ENCODE data around the gene MARCHF10. TPM values are rescaled to one million over a fixed set of nuclear protein-coding genes. Genes with fewer than 3 reads are reported as not detected.

Gene MARCHF10
- total and polyA plus RNA-seq, 2 of the 4 experiments (the other 2 are of a cell fraction): 0.18 to 0.74 TPM

DNA sequence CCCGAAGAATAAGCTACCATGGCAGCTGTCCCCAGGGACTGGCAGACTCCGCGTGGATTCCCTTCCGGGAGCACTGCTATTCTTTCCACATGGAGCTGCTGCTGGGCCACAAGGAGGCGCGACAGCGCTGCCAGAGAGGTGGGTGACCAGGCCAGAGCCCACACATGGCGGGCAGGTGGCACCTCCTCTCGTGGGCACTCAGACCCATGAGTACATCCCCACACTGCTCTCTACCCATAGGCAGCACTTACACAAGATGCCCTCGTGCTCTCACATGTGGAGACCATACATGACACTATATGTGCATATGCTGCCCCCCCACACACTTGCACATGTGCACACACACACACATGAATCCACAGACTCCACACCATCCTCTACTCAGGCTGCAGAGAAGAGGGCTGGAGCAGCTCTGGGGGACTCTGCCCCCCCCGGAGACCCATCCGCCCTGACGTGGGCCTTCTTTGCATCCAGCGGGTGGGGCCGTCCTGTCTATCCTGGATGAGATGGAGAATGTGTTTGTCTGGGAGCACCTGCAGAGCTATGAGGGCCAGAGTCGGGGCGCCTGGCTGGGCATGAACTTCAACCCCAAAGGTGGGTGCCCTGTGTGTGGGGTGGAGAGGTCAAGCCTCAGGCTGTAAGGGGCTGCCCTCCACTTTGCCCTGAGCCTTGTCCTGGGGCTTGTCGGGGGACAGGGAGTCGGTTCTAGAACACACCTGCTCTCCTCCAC is 117.8 kb downstream of the MARCHF10 start:
- TF ChIP-seq, protein P1, sequence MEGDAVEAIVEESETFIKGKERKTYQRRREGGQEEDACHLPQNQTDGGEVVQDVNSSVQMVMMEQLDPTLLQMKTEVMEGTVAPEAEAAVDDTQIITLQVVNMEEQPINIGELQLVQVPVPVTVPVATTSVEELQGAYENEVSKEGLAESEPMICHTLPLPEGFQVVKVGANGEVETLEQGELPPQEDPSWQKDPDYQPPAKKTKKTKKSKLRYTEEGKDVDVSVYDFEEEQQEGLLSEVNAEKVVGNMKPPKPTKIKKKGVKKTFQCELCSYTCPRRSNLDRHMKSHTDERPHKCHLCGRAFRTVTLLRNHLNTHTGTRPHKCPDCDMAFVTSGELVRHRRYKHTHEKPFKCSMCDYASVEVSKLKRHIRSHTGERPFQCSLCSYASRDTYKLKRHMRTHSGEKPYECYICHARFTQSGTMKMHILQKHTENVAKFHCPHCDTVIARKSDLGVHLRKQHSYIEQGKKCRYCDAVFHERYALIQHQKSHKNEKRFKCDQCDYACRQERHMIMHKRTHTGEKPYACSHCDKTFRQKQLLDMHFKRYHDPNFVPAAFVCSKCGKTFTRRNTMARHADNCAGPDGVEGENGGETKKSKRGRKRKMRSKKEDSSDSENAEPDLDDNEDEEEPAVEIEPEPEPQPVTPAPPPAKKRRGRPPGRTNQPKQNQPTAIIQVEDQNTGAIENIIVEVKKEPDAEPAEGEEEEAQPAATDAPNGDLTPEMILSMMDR (conservative IDR thresholded peaks at IDR 0.05; ENCODE audit: low read depth, low read length): 0 out of 2 replicates have a peak, but pooled peaks have one; percentile 8
- TF ChIP-seq NFE2L2 (IDR thresholded peaks at IDR 0.05; ENCODE audit: low read depth, low read length) (no peak), FOS (IDR thresholded peaks at IDR 0.05; ENCODE audit: low read depth, low read length) (no peak), MAFK (IDR thresholded peaks at IDR 0.05; ENCODE audit: low read depth, low read length) (no peak)
- TF ChIP-seq, protein P2, sequence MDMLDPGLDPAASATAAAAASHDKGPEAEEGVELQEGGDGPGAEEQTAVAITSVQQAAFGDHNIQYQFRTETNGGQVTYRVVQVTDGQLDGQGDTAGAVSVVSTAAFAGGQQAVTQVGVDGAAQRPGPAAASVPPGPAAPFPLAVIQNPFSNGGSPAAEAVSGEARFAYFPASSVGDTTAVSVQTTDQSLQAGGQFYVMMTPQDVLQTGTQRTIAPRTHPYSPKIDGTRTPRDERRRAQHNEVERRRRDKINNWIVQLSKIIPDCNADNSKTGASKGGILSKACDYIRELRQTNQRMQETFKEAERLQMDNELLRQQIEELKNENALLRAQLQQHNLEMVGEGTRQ (IDR thresholded peaks at IDR 0.05; ENCODE audit: low read depth, low read length): no peak
- Histone ChIP-seq H3K4me3 (ENCODE audit: insufficient read depth, low read depth, low read length) (no peak overlapping the region), H2AFZ (replicated peaks; ENCODE audit: low read length, poor library complexity) (peak overlapping the region; percentile 33), H3K79me1 (ENCODE audit: low read depth in 1 of 2, low read length in 2 of 2) (peaks cover 0 to 13% of the 10 kb centered on the region in 2 experiments; a peak in 1 of 4 replicates), H3K9ac (ENCODE audit: low read depth, low read length) (no peak overlapping the region), H3K4ac (ENCODE audit: low read depth, low read length) (no peak overlapping the region), H3K27me3 (ENCODE audit: control insufficient read depth, insufficient read depth, low read length) (no peaks in the 10 kb centered on the region), H4K20me1 (ENCODE audit: insufficient read depth, low read length) (0 out of 2 replicates have a peak, but pooled peaks cover 4% of the 10 kb centered on the region), H3K9me1 (ENCODE audit: insufficient read depth, low read length) (peaks cover 9% of the 10 kb centered on the region), H2BK15ac (ENCODE audit: low read depth, low read length) (no peak overlapping the region), H3K56ac (ENCODE audit: extremely low read depth, insufficient read depth, low read length) (no peak overlapping the region), H2AK9ac (replicated peaks; ENCODE audit: low read depth, low read length, poor library complexity) (no peak overlapping the region), H4K8ac (ENCODE audit: low read depth in 2 of 2, low read length in 2 of 2) (no peak overlapping the region), H2BK120ac (ENCODE audit: low read depth, low read length) (no peak overlapping the region), H2AK5ac (ENCODE audit: low read depth, low read length) (no peak overlapping the region), H3K4me2 (ENCODE audit: low read depth, low read length) (no peak overlapping the region), H4K91ac (ENCODE audit: insufficient read depth, low read depth, low read length) (no peak overlapping the region), H3K27ac (ENCODE audit: insufficient read depth, low read length) (no peak overlapping the region), H3K14ac (replicated peaks; ENCODE audit: low read depth, low read length) (no peak overlapping the region), H3K23ac (ENCODE audit: low read depth, low read length) (no peak overlapping the region), H2BK5ac (ENCODE audit: low read depth, low read length, poor library complexity, severe bottlenecking) (no peak overlapping the region), H3K9me3 (ENCODE audit: control insufficient read depth, insufficient read depth, low read length) (no peaks in the 10 kb centered on the region), H3K36me3 (ENCODE audit: control insufficient read depth, insufficient read depth, low read length) (peaks cover 57% of the 10 kb centered on the region), H3K4me1 (ENCODE audit: control insufficient read depth, insufficient read depth, low read length) (peaks cover 3% of the 10 kb centered on the region; the same call in 1 of the 2 replicates), H2BK20ac (ENCODE audit: low read depth, low read length) (no peak overlapping the region), H3K18ac (ENCODE audit: low read depth, low read length) (no peak overlapping the region), H4K5ac (ENCODE audit: low read depth, low read length) (no peak overlapping the region)
- no TSS peak for BruUV-seq (replicated peaks)
- 91% methylated on average over 10 of the region's 19 CpGs; no CpG with 5 or more reads in 1 of the 2 experiments for WGBS, 2 experiments (ENCODE audit: extremely low coverage in 2 of 2, insufficient read length in 1 of 2)
- ChIA-PET CTCF (no interaction called here), POLR2A (ENCODE audit: unreplicated experiment) (no interaction called here)
- no peak for ATAC-seq (ENCODE audit: low read depth)
- intact Hi-C loops (cut with micrococcal nuclease) (no loop called here), dilution Hi-C loops (cut with HindIII; ENCODE audit: low sequenced_read_pairs, unreplicated experiment) (no loop called here), in situ Hi-C loops (cut with MboI; ENCODE audit: low sequenced_read_pairs) (loop anchor here (10.0 kb wide), 1 partner anchor 704 kb away; no protein-coding TSS in a partner anchor)
- DNase-seq: no peak

All from IMR-90 (cell line).